Thyroid gland (tissue), 4 donors: ENCODE measurements around the gene TMEM121. TPM values are rescaled to one million over a fixed set of nuclear protein-coding genes. Genes with fewer than 3 reads are reported as not detected.
A peak's percentile ranks its signal among the peaks of the same experiment; 100 is the strongest.

Experiments
- DNase-seq, 2 donors: peaks; one replicate each; pipeline ENCODE4 v3.0.0-alpha.2; 2019
- H3K27ac ChIP-seq, 3 donors: fragments of 200-600 bp; sonication (generic); 1 replicate in 2 of 3; 2 replicates in 1 of 3; pipeline ENCODE4 v1.5.1; 2016 to 2019; ENCODE audit warnings: mild to moderate bottlenecking in 1 of 3, moderate library complexity in 1 of 3
- H3K27me3 ChIP-seq: fragments of 200-600 bp; sonication (generic); one replicate; pipeline ENCODE4 v1.5.1; 2019
- H3K36me3 ChIP-seq, 2 donors: fragments of 200-600 bp; sonication (generic); one replicate each; pipeline ENCODE4 v1.5.1; 2016 to 2019
- H3K4me1 ChIP-seq, 2 donors: fragments of 200-600 bp; sonication (generic); one replicate each; pipeline ENCODE4 v1.5.1; 2017 to 2019
- H3K4me3 ChIP-seq, 3 donors: fragments of 200-600 bp; sonication (generic); replicated peaks in 1 of 3; 1 replicate in 2 of 3; 2 replicates in 1 of 3; pipeline ENCODE4 v1.5.1; 2016; ENCODE audit warnings: mild to moderate bottlenecking in 1 of 3
- H3K9me3 ChIP-seq: fragments of 200-600 bp; sonication (generic); one replicate; pipeline ENCODE4 v1.5.1; 2017
- POLR2A ChIP-seq, 2 donors: fragments of 450-650 bp; IDR thresholded peaks; one replicate each; pipeline ENCODE4 v1.6.1; 2017; ENCODE audit warnings: antibody characterized with exemption in 2 of 2, mild to moderate bottlenecking in 2 of 2, moderate library complexity in 1 of 2
- WGBS, 2 donors: methylation state at CpG; one replicate each; pipeline ENCODE4 v1.1.5; 2017; 5-methylcytosine and 5-hydroxymethylcytosine counted together
- intact Hi-C: fragments of 100-400 bp; cut with DNase I; formaldehyde crosslinking; loops from one replicate; pipeline ENCODE4 v1.15.1; 2023
- total RNA-seq, 4 donors: library from RNA; depleted of rRNA; stranded (reverse); fragments of >200 nt; gene quantifications; one replicate each; pipeline ENCODE4 v1.2.3, GENCODE V29; 2016
- TF ChIP-seq, protein P1 (sequence below), 6 experiments: fragments of 200-600 bp in 3 of 6; fragments of 450-650 bp in 3 of 6; sonication (generic) in 3 of 6; IDR thresholded peaks; one replicate each; pipeline ENCODE4 v1.5.1; 2016 to 2019; ENCODE audit warnings: antibody characterized with exemption in 6 of 6, mild to moderate bottlenecking in 2 of 6, inconsistent platforms in 1 of 6, moderate library complexity in 1 of 6

TMEM121 gene
- total RNA-seq, 4 donors from 2014 or later, result 9.3 to 19.1 (median 15.2) TPM

DNA sequence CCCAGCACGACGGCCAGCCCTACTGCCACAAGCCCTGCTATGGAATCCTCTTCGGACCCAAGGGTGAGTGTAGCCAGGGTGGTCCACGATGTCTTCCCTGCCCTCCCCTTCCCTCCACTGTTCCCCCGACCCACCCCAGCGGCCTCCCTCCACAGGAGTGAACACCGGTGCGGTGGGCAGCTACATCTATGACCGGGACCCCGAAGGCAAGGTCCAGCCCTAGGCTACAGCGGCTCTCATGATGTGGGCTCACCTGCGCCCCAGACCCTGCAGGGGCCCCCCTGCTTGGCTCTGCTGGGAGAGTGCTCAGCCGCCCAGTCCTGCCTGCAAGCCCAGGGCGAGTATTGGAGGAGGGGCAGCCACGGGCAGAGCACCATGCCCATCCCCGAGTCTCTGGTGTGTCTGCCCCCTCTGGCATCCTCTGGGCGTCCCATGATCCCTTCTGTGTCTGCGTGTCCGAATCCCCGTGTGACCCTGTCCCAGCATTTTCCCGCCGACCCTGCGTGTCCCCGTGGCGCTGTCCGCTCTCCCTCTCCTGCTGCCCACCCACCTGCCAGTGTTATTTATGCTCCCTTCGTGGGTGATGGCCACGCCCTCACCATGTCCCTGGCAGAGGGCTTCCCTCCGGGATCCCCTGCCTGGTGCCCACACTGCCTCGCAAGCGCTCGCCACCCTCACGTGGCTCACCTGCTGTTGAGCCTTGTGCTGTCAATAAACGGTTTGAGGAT, 46.8 kb upstream of the TMEM121 start:
- intact Hi-C loops, result loop anchor here (10.0 kb wide), 1 partner anchor 405 kb away; no protein-coding TSS in a partner anchor
- peaks cover 57 to 68% of the 10 kb centered on the region in 2 donors for H3K4me1 ChIP-seq
- peak overlapping the region in 2 of 3 donors; percentile 90 to 97 for H3K27ac ChIP-seq
- H3K9me3 ChIP-seq, result no peaks in the 10 kb centered on the region
- H3K4me3 ChIP-seq, result no peak overlapping the region
- H3K36me3 ChIP-seq, result peaks cover 4 to 6% of the 10 kb centered on the region in 2 donors
- DNase-seq, result no peak
- H3K27me3 ChIP-seq, result no peaks in the 10 kb centered on the region
- TF ChIP-seq, protein P1, sequence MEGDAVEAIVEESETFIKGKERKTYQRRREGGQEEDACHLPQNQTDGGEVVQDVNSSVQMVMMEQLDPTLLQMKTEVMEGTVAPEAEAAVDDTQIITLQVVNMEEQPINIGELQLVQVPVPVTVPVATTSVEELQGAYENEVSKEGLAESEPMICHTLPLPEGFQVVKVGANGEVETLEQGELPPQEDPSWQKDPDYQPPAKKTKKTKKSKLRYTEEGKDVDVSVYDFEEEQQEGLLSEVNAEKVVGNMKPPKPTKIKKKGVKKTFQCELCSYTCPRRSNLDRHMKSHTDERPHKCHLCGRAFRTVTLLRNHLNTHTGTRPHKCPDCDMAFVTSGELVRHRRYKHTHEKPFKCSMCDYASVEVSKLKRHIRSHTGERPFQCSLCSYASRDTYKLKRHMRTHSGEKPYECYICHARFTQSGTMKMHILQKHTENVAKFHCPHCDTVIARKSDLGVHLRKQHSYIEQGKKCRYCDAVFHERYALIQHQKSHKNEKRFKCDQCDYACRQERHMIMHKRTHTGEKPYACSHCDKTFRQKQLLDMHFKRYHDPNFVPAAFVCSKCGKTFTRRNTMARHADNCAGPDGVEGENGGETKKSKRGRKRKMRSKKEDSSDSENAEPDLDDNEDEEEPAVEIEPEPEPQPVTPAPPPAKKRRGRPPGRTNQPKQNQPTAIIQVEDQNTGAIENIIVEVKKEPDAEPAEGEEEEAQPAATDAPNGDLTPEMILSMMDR (IDR thresholded peaks at IDR 0.05), result no peak
- TF ChIP-seq POLR2A (IDR thresholded peaks at IDR 0.05), result no peak
- 77 to 81% methylated on average over 23 to 27 of the region's 34 CpGs for WGBS, 2 donors

DNA sequence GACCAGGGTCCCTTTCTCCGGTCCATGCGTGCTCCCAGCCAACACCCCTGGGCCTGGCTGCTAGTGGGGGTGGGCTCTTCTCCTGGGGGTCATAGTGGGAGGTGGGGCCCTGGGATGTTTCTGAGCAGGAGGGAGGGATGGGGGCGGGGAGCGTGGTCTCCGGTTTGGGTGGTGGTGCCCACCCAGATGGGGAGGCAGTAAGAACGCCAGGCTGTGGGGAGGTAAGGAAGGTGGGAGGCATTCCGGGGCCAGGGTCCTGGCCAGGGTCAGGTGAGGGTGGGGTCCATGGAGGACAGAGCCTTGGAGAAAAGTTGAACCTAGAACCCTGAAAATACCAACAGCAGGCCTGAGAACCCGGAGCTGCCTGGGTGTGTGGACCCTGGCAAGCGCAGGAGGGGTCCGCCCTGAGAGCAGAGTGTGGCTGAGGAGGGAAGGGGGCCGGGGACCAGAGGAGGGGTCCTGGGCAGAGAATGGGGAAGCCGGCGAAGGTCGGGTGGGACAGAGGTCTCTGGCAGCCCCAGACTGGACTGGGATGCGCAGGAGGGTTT, 46.1 kb upstream of the TMEM121 start:
- H3K9me3 ChIP-seq, result no peaks in the 10 kb centered on the region
- DNase-seq, result no peak
- intact Hi-C loops, result no loop called here
- H3K27me3 ChIP-seq, result no peaks in the 10 kb centered on the region
- WGBS, 2 donors, result 60 to 71% methylated on average over 14 to 15 of the region's 15 CpGs
- H3K4me3 ChIP-seq, result no peak overlapping the region
- TF ChIP-seq POLR2A (IDR thresholded peaks at IDR 0.05), result no peak
- TF ChIP-seq, protein P1 (IDR thresholded peaks at IDR 0.05), result no peak
- peaks cover 4 to 6% of the 10 kb centered on the region in 2 donors for H3K36me3 ChIP-seq
- H3K27ac ChIP-seq, result peak overlapping the region; percentile 90 to 97 (median 95)
- H3K4me1 ChIP-seq, result peaks cover 57 to 75% of the 10 kb centered on the region in 2 donors

DNA sequence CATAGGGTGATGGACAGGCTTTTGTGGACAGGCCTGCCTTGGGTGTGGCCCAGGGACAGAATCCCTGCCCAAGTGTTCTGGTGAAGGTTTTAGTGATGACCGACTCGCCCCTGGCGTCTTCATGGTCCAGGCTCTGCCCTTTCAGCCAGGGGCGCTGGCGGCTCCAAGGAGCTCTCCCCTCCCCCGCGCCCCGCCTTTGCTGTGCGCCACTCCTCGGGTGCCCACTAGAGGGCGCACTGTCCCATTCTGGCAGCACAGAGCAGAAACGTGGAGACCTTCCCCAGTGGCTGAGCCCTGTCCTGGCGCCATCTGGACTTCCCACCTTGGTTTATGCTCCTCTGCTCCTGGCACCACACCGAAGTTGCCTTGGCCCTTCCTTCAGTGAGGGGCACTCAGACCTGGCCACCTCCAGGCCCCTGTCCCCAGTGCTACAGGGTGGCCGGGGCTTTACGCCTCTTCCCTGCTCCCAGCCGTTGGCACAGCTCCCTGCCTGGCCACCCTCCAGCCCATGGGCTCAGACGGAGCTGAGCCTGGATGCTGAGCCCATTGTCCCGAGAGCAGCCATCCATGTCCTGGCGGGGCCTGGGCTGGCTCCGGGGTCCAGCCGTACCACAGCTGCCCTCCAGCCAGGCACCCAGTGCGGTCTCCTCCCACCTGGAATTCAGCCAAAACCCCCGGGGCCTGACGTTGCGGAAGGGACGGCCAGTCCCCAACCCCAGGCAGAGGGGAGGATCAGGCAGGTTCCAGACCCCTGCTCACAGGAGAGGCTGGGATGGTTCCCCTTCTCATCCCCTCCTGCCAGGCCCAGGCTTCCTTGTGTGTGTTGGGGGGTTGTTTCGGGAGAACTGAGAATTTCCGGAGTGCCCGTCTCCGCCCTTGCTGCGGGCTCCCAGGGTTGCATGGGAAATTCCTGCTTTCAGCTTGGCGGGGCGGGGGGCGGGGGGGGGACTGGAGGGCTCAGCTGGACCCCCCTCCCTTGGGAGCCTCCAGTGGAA, 45.3 kb upstream of the TMEM121 start:
- DNase-seq, result peak; percentile 90 to 91
- WGBS, 2 donors, result 1 to 4% methylated on average over 7 to 12 of the region's 35 CpGs
- Histone ChIP-seq H3K4me3 (peak overlapping the region in 1 of 3 donors; percentile 23), H3K27ac (peak overlapping the region; percentile 90 to 97 (median 95)), H3K9me3 (no peaks in the 10 kb centered on the region), H3K27me3 (no peaks in the 10 kb centered on the region), H3K4me1 (peaks cover 53 to 74% of the 10 kb centered on the region in 2 donors), H3K36me3 (peaks cover 4 to 6% of the 10 kb centered on the region in 2 donors)
- intact Hi-C loops, result no loop called here
- TF ChIP-seq, protein P1 (IDR thresholded peaks at IDR 0.05), result peak; percentile 92 to 99 (median 99)
- peak in 1 of 2 donors; percentile 40 for TF ChIP-seq POLR2A (IDR thresholded peaks at IDR 0.05)

DNA sequence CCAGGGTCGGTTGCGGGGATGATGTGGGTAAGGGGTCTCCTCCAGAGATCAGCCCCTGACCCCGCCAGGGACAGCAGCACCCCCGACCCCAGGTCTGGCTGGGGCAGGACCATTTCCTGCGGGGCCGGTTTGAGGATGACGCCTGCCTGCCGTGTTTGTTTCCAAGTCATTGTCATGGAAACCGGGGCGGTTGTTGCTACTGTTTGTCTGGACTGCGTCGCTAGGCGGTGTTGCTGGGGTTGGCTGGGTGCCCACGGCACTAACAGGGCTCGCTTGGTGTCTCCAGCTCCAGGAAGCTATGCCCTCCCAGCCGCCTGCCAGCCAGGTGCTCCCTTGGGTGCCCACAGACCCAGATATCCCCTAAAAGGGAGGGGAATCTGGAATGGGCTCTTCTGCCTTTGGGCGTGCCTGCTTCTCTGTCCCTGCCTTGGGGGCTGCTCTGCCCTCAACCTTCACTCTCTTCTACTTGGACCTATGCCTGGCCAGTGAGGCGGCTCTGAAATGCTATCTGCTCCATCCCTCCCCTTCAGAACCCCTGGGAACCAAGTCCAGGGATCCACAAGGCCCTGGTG, 44.4 kb upstream of the TMEM121 start:
- TF ChIP-seq, protein P1 (IDR thresholded peaks at IDR 0.05), result peak in 3 of 6 experiments; percentile 14 to 22 (median 15)
- TF ChIP-seq POLR2A (IDR thresholded peaks at IDR 0.05), result peak in 1 of 2 donors; percentile 26

More for the DNA sequence above, 44.4 kb upstream of the TMEM121 start:
- peaks cover 50 to 74% of the 10 kb centered on the region in 2 donors for H3K4me1 ChIP-seq
- DNase-seq, result peak; percentile 97 to 98
- intact Hi-C loops, result no loop called here
- H3K36me3 ChIP-seq, result peaks cover 4 to 6% of the 10 kb centered on the region in 2 donors
- 0 to 1% methylated on average over 14 to 16 of the region's 18 CpGs for WGBS, 2 donors
- peak overlapping the region in 1 of 3 donors; percentile 23 for H3K4me3 ChIP-seq
- H3K27ac ChIP-seq, result peak overlapping the region; percentile 90 to 97 (median 95)
- no peaks in the 10 kb centered on the region for H3K27me3 ChIP-seq
- no peaks in the 10 kb centered on the region for H3K9me3 ChIP-seq
